Daoy (cell line): Measurements from ENCODE around the gene TAF6. TPM values are rescaled to one million over a fixed set of nuclear protein-coding genes. Genes with fewer than 3 reads are reported as not detected.
A peak's percentile ranks its signal among the peaks of the same experiment; 100 is the strongest.

Source experiments
- DNase-seq: peaks from one replicate; pipeline ENCODE4 v3.0.0-alpha.2; 2015; ENCODE audit warnings: low read depth
- total RNA-seq: library from RNA; depleted of rRNA; stranded (reverse); fragments of >200 nt; shearing (Covaris generic); gene quantifications from 2 replicates; pipeline ENCODE4 v1.2.3, GENCODE V29; 2014

The TAF6 gene
- total RNA-seq, 1 experiment from 2014 or later: 47.3 TPM

DNA sequence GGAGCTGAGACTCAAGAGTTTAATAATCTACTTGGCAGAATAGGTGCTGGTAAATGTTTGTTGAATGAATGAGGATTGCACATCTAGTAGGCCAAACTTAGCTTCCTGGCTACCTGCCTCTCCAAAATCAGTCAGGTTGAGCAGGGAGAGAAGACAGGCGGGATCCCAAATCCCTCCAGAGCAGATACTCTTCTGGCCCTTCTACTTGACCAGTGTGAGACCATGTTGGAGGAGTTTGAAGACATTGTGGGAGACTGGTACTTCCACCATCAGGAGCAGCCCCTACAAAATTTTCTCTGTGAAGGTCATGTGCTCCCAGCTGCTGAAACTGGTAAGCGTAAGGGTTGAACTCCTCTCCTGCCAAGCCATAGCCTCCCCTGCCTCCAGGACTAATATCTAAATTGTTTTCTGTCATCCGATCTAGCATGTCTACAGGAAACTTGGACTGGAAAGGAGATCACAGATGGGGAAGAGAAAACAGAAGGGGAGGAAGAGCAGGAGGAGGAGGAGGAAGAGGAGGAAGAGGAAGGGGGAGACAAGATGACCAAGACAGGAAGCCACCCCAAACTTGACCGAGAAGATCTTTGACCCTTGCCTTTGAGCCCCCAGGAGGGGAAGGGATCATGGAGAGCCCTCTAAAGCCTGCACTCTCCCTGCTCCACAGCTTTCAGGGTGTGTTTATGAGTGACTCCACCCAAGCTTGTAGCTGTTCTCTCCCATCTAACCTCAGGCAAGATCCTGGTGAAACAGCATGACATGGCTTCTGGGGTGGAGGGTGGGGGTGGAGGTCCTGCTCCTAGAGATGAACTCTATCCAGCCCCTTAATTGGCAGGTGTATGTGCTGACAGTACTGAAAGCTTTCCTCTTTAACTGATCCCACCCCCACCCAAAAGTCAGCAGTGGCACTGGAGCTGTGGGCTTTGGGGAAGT, 5.4 kb upstream of the TAF6 start:
- no peak for DNase-seq

DNA sequence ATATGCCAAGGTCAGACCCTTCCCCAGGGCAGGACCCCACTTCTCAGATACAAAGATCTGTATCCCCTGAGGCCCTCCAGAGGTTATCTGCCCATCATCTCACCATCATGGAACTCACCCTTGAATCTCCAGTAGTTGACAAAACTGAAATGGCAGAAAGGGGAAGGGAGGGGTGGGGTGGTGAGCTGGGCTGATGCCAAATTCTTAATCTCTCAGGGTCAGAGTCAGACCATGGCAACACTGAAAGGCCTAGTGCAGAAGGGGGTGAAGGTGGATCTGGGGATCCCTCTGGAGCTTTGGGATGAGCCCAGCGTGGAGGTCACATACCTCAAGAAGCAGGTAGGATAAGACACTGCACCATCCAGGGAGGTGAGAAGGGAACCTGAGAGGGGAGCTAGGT, 3.4 kb upstream of the TAF6 start:
- DNase-seq: no peak

DNA sequence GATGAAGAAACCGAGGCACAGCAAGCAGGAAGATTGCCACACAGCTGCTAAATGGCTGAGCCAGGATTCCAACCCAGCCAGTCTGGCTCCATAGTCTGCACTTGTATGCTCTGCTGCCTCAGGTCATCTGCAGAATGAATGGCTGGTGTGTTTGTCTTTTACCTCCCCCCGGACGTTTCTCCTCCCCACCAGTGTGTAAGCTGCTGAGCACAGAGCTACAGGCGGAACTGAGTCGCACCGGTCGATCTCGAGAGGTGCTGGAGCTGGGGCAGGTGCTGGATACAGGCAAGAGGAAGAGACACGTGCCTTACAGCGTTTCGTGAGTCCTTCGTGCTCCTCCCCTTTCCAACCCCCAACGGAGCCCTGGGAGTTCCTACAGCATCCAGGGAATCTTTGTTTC, 2.9 kb upstream of the TAF6 start:
- DNase-seq: no peak

DNA sequence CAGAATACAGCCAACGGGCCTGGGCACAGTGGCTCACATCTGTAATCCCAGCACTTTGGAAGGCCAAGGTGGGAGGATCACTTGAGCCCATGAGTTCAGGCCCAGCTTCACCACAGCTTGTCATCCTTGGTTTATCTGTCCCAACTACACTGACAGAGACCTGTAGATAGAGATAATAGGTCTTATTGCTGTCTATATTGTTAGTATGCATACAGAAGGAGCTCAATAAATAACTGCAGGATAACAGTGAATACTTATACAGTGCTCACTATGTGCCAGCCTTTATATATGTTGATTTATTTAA, 1.5 kb upstream of the TAF6 start:
- no peak for DNase-seq

DNA sequence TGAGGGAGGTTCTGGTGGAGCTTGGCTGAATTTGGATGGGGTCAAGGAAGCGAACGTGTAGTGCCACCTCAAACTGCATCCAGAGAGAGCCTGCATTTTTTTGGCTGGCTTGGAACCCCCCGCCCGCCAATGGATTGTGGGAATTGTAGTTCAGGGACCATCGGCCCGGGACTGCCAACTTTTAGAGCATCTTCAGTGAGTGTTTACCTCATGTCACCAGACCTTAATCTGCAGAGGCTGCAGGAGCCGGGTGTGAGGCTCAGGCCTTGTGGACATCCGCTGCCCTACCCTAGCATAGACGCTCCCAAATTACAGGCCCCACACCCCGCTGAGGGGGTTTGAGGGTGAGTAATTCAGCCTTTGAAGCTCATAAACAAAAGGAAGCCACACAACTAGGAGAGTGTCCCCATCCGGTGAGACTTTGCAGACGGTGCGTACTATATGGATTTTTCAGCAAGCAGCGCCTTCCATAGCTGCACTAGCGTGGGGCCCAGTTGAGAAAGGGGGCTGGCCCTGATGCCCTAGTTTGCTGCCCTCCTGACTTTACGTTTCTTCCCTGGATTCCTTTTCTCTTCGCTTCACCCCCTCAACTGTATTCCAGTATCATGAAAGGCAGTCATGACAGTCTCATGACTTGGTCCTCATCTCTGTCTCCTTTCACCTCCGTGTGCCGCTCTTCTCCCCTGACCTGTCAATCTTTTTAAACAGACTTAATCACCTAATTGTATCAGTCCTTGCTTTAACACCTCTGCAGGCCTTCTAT, 993 bp upstream of the TAF6 start:
- peak; percentile 73 for DNase-seq

DNA sequence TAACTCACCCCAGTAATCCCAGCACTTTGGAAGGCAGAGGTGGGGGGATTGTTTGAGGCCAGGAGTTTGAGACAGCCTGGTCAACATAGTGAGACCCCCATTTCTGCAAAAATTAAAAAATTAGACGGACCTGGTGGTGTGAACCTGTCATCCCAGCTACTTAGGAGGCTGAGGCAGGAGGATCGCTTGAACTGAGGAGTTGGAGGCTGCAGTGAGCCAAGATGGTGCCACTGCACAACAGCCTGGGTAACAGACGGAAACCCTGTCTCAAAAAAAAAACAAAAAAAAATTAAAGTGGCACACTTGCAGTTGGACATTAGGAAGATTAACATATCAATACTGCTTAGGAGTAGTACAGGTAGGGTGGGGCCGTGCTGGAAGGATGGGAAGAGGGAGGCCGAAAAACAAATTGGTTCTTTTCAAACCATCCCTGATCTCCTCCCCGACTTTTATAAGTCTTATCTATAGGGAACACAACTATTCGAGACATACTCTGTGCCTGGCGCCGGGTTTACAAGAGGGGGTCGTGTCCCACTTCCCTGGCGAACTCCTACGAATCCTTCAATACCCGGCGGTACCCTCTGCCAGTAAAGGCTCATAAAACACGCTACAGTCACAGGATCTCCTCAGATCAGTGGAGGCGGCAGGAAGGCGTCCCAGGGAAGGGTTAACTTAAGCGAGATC, 628 bp downstream of the TAF6 start:
- DNase-seq: no peak

DNA sequence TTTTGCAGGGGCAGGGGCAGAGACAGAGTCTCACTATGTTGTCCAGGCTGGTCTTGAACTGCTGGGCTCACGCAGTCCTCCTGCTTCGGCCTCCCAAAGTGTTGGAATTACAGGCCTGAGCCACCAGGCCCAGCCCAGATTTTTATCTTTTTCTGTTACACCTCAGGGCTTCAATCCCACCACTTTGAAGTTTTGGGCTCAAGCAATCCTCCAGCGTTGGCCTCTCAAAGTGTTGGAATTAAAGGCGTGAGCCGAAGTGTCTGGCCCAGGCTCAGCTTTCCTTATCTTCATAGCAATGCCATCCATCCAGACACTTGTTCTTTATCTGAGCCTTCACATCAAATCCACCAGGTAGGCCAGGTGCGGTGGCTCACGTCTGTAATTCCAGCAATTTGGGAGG, 4.1 kb downstream of the TAF6 start:
- no peak for DNase-seq

DNA sequence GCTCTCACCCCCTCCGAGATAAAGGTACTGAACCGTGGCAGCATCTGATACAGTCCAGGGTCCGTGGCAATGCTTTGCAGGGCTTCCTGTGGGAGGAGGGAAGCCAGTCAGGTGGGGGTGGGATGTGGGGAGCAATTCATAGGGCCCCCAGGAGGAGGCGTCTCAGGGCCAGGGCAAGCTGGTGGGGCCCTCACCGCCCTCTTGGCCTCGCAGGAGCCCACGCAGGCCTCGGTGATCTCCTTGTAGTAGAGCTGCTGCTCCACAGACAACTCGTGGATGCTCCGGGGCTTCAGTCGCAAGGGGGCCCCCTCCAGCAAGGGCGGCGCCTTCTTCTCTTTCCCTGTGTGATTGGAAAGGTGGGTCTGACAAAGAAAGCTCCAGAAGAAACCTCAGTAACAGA, 7.2 kb downstream of the TAF6 start:
- no peak for DNase-seq

DNA sequence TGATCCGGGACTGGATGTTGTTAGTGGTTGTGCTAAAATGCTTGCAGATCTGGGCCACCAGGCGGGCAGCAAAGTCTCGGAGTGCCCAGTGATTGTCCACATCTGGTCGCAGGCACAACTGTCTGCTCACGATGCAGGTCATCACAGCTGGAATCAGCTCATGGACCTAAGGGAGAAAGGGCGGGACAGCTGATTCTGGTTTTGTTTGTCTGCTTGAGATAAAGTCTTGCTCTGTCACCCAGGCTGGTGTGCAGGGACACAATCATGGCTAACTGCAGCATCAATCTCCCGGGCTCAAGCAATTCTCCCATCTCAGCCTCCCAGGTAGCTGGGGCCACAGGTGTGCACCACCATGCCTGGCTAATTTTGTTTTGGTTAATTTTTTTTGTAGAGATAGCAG, 8.0 kb downstream of the TAF6 start:
- DNase-seq: no peak

DNA sequence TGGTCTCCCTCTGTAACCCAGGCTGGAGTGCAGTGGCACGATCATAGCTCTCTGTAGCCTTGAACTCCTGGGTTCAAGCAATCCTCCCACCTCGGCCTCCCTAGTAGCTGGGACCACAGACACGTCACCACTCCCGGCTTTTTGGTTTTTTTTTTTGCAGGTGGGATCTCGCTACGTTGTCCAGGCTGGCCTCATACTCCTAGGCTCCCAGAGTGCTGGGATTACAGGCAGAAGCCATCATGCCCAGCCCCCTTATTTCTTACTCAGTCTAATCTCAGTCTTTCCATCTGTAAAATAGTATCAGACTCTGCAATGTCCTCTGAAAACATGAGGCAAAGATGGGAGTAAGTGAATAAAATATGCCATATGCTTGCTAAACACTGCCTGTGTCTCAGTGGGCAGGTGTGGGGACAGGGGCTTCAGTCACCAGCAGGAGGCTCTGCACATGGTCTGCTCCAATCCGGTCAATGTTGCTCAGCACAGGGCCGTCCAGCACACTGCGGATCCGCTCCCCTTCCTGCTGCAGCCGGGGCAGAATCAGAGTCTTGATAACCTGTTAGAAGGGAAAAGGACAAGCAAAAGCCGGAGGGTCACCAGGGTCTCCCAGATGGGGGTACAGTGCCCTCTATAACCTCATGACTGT, 9.5 kb downstream of the TAF6 start:
- DNase-seq: no peak

DNA sequence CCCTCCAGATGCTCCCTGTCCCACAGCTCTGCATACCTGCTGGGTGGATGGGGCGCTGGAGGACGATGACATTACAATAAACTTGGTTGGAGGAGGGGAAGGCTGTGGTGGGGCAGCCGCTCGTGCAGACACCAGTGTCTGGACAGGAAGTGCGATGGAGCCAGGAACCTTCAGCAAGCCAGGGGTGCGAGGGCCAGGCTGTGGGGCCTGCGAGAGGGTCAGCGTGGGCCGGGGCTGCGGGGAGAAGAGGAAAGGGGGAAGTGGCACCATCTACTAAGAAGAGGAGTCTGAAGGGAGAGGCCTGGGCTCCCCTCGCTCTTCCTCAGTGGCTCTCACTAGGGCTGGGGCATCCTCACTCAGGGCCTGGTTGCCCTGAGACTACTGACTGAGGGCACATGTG, 11.3 kb downstream of the TAF6 start:
- no peak for DNase-seq

DNA sequence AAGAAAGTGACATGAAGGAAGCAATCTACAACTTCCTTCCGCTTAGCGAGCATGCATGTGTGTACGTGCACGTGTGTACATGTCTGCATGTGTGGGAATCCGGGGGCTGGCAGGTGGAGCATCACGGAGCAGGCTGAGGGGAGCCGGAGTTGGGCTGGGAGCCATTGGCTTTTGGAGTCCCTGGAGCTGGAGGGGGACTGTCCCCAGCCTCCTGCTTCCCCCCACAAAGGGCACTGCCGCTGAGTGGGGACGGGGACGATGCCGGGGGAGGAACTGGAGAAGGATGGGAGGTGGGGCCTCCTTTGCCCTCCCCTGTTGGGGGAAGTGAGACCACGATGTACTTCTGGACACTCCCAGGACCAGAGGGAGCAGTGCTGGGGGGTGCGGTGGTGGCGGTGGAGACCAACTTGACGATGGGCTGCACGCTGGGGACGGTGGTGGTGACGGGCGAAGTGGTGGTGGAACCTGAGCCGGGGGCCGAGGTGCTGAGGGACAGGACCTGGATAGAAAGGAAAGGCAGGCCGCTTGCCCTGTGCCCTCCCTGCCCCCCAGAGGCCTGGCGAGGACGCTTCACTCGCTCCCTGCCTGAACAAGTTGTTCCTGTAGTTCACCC, 11.9 kb downstream of the TAF6 start:
- no peak for DNase-seq

DNA sequence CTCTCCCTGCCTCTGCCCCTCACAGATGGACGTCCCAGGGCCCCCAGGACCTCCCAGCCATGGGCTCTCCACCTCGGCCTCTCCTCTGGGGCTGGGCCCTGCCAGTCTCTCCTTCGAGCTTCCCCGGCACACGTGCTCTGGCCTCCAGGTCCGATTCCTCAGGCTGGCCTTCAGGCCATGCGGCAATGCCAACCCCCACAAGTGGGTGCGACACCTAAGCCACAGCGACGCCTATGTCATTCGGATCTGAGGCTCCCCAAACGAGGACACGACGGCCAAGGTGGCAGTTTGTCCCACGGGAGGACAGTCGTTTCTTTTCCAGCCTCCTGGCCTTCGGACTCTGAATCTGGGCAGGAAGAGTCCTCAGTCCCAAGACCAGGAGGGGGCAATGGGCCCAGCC, 12.5 kb downstream of the TAF6 start:
- DNase-seq: no peak

DNA sequence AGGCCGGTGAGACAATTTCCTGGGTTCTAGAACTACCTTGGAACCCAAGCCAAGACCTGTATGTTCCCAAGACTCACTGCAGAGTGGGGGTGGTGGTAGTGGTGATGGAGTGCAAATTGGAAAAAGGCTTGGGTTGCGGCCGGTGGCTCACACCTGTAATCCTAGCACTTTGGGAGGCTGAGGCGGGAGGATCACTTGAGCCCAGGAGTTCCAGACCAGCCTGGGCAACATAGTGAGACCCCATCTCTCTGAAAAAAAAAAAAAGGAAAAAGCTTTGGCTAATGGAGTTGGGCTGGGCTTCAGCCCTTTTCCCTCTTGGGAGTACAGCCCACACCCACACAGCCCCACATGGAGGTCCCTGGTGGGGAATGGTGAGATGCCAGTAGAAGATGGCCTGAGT, 13.6 kb downstream of the TAF6 start:
- DNase-seq: no peak

DNA sequence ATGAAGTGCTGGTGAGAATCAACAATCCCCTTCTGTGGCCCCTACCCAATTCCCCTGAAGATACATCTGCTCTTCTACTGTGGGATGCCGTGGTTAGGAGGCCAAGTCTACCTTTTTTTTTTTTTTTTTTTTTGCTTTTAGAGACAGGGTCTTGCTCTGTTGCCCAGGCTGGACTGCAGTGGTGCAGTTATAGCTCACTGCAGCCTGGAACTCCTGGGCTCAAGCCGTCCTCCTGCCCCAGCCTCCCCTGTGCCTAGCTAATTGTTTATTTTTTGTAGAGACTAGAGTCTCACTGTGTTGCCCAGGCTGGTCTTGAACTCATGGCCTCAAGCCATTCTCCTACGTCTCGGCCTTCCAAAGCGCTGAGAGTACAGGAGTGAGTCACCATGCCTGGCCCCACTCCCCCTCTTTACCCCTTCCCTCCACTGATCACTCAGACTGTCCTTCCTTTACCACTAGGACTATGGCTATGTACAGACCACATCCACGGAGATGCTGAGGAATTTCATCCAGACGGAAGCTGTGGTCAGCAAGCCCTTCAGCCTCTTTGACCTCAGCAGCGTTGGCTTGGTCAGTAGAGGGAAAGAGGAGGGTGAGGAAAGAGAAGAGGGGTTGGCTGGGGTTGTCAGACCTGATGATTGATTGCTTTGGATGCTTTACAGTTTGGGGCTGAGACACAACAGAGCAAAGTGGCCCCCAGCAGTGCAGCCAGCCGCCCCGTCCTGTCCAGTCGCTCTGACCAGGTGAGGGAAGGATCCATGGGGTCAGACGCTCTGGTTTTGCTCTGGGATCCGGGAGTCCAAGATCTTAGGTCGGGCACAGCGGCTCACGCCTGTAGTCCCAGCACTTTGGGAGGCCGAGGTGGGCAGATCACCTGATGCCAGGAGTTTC, 16.0 kb downstream of the TAF6 start:
- peak; percentile 79 for DNase-seq

DNA sequence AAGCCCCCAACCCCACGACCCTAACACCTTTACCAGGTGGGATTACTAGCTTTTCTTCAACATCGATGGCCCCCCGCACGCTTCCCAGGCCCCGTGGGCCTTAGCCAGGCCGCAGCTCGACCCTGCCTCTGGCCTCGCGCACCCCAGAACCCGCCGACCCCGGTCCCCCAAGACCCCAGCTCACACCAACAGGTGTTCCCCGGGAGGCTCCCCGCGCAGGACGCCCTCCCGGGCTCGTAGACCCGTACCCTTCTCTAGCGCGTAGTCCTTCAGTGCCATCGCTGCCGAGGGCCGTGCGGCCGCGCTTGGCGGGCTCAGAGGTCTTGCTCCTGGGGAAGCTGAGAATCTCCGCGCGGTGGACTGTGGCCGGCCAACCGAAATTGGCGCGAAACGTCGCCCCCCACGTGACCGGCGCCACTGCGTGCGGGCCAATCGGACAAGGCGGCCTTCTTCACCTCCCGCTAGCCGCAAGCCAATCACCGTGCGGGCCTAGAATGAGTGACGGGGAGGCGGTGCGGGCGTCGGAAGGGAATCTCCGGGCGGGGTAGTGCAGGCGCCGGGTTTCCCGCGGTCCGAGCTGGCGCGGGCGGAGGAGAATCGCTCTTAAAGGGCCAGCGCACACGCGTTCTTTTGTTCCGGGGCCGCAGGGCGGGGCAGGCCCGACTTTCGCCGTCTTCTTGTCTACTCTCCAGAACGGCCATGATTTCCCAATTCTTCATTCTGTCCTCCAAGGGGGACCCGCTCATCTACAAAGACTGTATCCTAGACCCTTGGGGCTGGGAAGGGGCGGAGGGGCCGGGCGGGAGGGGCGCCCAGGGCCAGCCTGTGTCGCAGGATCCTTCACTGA, 17.9 kb downstream of the TAF6 start, which contains the start of the genes AP4M1 and MCM7:
AP4M1 (plus strand) TSS at position 628 of the 847 bp plus-strand sequence; CDS start at position 700, 72 bp downstream.
MCM7 (minus strand) TSS at position 382 of the 847 bp plus-strand sequence; CDS start at position 279, 103 bp downstream.
- DNase-seq: peak; percentile 100

DNA sequence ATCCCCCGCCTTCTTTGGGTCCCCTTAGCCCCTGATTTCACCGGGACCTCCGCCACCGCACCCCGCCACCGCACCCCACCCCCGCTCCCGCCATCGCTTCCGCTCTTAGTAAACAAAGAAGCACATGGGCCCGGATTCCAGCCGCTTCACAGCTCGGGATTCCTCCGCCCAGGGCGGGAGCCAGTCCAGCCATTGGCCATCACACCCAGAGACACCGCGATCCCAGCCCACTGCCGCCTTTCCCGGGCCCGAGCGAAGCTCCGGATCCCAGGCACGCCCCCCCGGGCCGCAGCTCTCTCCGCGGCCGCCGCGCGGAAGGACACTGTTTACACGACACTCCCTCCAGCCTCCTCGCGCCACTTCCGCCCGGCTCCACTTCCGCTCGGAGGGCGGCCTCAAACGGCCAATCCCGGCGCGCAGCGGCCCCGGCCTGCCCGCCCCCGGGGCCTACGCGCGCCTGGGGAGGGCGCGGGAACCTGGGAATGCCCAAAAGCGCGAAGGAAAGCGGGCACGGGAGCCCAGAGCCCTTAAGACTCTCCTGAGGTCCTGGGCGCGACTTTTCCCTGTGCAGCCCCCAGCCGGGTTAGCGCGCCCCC, 18.6 kb downstream of the TAF6 start:
- peak; percentile 99 for DNase-seq

DNA sequence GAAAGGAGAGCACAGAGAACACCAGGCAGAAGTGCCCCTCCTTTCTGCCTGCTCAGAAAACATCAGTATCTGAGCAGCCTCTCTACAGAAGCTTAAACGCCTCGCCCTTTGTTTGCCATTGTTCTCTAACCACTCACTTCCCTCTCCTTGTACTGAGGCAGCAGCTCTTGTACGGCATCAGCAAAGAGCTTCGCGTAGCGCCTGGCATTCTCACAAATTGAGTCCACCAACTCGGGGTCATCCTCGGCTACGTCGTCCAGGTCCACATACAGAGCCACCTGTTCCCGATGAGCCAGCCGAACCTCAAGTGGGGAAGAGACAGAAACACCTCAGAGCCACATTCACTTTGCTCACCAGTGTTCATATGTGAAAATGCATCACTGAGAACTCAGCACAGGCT, 19.7 kb downstream of the TAF6 start:
- no peak for DNase-seq

DNA sequence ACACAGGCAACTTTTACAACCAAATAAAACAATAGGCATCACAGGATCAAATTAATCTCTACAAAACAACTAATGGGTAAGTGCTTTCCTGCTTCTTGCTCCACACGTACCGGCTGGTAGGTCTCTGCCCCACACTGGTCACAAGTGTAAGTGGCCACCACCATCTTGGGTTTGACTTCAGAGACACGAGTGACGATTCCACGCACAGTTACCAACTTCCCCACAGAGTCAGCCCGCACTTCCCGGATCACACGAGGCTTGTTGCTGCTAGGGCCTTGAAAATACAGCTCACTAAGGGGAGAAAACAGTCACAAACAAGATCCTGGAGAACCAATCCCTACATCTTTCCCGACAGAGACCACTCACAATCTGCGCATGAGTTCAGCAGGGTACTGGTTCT, 20.2 kb downstream of the TAF6 start:
- DNase-seq: no peak
